Activated CD8-positive, alpha-beta memory T cell treated with anti-CD3 and anti-CD28 coated beads, Interleukin-2, amount 50 U/mL, for 1 hour (primary cell): Measurements from ENCODE around the gene ALG8.

Experiments
- DNase-seq: peaks from one replicate; pipeline ENCODE4 v3.0.0-alpha.2; 2020; ENCODE audit errors: extremely low read depth

Gene ALG8

DNA sequence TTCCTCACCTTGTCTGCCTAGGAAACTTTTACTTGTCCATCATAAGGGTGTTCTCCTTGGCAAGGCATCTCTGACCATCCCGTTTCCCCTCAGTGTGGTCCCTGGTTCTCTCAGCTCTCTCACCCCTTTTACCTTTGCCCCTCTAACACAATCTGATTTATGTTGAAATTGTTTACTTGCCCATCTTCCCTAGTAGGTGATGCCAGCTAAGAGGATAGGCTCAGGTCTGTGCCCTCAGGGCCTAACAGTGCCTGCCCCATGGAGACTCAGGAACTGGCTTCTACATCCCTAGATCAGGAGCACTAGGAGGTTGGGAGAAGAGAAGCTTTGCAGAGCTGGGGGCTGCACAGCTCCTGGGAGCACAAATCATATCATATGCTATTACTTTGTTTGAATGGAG is 21.1 kb upstream of the ALG8 start:
- DNase-seq = no peak

DNA sequence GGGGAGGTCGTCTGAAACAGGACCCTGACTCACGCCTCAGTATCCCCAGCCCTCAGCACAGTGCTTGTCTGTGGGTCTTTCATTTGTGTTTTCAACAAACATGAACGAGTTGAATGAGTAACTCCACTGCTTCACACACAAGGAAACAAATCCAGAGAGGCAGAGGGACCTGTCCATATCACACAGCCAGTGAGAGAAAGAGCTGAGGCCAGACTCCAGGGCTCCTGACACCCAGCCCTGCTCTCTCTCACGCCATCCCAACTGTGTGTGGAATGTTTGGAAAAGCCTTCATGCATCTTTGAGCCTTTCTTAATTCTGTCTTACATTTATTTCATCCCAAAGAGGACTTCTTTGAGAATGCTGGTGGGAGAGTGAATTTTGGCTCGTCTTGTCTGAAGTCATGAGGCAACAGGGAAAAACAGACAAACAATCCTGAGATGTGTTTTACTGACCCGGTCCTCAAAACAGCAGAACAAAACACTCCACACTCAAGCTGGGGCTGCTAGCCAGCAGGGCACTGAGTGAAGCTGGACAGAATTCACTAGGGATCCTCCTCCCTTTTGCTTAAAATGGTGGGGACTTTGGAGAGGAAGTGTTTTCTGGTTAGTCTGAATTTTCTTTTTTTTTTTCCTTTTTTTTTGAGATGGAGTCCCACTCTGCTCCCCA is 19.7 kb upstream of the ALG8 start:
- no peak for DNase-seq

DNA sequence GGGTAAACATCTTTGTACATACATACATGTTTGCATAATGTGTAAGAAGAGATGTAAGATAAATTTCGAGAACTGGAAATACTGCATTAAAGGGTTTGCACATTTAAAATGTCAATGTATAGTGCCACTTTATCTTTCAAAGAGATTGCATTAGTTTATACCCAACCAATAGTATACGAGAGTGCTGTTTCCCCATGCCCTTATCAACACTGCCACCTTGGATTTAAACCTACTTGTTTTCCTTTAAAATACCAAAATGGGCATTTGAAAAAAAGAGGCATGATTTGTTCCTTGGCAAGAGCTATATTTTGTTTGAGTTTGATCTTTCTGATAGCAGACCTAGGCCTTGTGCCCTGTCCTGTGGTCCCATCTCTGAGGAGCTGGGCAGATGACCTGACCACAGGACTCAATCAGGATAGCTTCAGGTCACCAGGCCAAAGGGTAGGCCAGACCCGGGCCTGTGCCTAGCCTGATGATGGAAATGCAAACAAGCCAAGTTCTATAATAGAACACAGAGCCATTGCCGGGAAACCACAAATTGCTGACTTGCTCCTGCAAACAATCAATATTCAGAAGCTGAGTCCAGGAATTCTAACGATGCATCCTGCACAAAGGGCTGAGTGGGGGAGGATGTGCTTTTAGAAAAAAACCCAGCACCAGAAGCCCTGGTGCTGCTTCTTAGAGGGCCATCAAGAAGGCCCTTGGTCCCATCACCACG is 16.9 kb upstream of the ALG8 start:
- no peak for DNase-seq

DNA sequence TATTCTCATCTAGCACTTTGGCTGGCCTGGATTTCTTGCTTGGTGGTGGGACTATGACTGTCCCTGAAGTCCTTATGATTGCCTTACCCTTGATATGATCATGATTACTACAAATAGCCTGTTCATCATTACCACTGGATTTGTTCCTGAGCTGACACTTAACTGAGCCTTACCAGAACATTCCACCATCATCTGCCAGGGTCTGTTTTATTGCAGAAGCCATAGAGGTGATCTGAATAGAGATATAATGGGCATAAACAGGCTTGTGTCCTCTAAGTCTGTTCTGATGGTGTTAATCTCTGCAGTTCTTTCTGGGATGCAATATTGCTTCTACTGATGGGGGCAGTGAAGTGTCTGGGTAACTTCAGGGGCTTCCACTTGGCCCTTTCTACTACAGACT is 12.4 kb upstream of the ALG8 start:
- no peak for DNase-seq

DNA sequence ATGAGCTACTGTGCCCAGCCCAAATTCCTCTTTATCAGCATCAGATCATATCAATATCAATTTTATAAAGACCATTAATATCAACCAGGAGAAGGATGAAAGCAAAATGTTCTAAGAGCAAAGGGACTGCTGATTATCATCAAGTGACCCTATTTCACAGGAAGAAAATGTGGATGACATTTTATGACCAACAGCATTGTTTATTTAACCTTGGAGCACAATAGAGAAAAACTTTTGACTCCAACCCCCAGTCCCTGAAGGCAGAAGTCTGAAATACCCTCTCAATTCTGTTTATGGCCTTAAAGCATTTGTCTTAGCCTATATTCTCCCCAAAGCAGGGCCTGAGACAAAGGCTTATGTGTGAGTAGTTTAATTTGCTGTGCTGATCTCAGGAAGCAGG is 11.3 kb upstream of the ALG8 start:
- no peak for DNase-seq

DNA sequence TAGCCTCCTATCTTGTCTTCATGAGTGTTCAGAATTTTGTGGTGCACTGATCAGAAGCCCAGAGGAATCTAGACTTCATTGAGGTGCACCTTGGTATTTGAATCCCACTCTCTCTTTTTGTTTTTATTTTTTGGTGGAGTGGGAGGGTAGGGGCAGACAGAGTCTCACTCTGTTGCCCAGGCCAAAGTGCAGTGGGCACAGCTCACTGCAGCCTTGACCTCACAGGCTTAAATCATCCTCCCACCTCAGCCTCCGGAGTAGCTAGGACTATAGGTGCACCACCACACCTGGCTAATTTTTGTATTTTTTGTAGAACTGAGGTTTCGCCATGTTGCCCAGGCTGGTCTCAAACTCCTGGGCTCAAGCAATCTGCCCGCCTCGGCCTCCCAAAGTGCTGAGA is 10.9 kb upstream of the ALG8 start:
- DNase-seq = no peak

DNA sequence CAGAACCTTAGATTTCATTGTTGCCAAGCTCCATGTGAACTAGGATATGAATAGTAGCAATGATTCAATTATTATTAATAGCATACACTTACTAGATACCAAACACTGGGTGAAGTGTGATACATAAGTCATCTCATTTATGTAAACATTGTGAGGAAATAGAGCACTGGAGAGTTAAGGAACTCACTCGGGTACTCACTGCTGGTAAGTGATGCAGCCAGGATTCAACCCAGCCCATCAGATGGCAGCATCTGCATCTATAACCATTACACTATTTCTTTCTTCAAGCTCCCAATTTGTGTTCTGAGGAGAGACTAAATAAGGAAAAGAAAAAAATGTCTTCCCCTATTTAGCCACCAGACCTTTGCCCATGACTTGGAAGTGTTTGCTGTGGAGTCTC is 10.2 kb upstream of the ALG8 start:
- DNase-seq = no peak

GRCh38 chr11:78147807-78148206 is 8.4 kb upstream of the ALG8 start:
- DNase-seq = no peak

DNA sequence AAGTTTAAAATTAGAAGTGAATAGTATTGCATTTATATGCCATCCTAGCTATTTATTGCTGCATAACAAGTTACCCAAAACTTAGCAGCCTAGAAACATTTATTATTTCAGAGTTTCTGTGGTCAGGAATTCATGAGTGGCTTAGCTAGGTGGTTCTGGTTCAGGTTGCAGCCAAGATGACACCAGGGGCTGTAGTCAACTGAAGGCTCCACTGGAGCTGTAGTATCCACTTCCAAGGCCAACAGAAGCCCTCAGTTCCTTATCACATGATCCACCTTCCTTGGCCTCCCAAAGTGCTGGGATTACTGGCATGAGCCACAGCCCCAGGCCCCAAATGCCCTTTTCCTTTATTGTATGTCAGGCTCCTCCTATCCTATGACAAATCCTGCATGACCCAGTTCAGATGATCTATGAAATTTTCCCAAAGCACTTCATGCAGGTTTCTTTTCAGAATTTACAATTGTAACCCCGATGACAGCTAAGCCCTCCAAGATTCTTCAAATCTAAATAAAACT is 6.1 kb upstream of the ALG8 start:
- no peak for DNase-seq

DNA sequence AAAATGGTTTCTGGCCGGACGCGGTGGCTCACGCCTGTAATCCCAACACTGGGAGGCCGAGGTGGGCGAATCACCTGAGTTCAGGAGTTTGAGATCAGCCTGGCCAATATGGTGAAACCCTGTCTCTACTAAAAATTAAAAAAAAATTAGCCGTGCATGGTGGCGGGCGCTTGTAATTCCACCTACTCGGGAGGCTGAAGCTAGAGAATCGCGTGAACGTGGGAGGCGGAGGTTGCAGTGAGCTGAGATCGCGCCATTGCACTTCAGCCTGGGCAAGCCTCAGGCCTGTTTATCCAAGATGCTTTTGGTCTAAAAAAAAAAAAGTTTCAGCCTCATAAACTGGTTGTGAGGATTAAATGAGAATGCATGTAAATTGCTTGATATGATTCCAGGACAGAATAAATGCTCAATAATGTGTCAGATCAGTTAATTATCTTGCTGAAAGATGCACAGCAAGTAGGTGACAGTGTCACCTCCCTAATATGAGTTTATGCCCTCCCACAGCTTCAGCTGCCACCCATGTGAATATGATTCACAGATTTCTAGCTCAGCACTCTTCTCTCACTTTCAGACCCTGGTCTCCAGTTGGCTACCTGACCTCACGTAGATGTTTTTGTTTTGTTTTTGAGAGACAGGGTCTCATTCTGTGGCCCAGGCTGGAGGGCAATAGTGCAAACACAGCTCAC is 1.1 kb upstream of the ALG8 start:
- no peak for DNase-seq

DNA sequence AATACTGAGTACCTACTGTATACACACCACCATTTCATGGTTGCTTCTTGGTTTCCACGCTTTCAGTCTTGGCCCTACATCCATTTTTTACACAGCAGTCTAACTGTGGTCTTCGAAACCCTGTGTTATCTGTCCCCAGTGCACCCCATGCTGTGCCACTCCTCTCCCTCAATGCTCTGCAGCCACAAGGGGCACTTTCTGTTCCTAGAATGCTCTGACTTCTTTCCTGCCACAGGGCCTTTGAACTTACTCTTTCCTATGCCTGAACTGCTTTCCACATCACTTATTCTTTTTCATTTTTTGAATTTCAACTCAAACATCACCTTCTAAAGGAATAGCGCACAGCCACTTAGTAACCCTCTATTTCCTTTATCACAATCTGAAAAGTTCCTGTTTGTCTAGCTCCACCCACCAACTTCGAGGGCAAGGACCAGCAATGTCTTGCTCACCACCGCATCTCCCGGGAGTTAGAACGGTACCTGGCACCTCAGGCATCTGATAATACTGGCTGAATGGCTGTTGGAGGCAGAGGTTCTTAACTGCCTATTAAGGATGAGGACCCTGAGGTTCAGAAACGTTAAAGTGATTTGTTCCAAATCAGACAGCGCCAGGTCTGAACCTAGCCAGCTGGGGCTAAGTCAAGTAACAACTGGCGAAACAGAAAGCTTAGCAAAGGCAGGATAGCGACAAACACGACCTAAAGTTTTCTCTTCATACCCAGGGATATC is 568 bp downstream of the ALG8 start:
- DNase-seq = no peak

DNA sequence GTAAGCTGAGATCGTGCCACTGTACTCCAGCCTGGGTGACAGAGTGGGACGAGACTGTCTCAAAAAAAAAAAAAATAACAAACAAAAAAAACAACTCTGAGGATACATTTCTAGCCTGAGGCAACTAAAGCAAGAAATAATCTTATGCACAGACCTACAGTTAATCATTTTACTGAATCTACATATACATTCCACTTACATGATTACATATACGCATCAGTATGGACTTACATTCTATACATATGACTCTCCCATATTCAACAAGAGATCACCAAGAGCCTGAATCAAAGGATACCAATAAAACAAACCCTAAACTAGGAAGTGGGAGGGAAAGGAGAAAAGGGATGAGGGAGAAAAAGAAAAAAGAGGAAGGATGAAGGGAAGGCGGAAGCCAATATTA is 1.1 kb downstream of the ALG8 start:
- no peak for DNase-seq

DNA sequence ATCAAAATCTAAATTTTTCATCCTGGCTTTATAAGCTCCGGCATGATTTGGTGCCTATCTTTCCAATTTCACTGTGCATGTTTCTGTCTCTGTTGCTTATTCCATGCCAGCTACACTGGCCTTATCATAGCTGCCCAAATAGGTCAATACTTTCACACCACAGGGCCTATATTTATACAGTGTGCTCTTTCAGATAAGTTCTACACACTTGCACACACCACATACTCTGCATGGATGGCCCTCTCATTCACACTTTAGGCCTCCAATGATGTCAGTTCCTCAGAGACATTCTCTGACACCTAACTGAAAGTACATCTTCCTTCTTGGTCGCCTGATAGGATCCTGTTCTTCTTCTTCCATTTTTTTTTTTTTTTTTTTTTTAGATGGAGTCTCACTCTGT is 7.0 kb downstream of the ALG8 start:
- no peak for DNase-seq

- no peak for DNase-seq
Observed at GRCh38 chr11:78131956-78132355, 7.5 kb downstream of the ALG8 start.

DNA sequence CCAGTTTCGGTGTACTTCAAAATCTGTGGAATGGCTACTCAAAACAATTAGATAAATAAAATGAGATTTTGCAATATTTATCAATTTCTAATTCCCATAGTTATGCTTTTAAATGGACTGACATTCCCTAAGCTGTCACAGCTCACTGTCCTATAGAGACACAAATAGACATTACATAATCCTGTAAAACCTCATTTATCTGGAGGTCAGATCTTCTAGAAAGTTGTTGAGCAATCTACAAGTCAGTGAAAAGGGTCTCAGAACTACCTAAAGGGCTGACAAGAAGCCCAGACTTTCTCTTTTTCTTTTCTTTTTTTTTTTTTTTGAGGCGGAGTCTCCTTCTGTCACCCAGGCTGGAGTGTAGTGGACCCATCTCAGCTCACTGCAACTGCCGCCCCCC is 12.0 kb downstream of the ALG8 start:
- no peak for DNase-seq

DNA sequence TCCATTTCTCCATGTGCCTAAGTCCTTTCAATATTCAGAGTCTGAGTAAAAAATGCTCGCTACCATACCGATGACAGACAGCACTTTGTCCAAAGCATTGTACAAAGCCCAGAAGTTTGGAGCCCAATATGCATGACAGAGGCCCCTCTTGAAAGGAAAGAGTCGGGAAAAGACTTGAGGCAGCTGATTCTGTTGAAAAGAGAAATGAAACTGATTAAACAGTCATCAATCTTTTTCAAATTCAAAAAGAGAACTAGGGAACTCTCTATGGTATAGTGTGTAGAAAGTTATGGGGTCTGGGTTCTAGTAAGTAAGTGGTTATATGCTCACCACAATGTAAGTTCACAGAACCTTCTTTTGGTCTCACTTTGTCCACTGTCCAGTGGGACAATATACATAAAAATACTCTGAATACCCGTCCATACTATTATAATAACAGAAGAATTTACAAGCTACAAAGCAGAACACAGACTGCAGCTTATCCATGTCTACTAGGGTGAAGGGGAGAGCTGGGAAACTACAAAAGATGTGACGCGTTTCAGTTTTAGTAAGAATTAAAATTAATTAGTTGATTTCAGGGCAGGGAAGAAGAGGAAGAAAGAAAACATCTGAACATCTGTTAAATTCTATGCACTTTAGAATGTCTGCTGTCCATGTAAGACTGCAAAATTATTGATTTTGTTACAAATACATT is 26.7 kb downstream of the ALG8 start:
- no peak for DNase-seq

DNA sequence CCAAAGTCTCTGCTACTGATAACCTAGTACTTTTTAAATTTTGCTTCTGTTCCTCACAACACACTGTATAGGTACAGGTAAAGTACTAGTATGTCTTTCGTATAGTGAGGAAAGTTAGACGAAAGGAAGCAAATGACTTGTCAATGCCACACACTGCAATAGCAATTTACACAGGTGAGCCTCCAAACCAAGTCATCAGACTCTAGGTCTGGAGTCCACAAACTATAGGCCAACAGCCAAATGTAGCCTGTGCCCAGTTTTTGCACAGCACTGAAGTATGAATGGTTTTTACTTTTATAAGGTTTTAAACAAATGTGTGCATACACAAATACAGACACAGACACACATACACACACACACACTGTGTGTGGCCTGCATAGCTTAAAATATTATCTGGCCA is 28.1 kb downstream of the ALG8 start:
- no peak for DNase-seq

DNA sequence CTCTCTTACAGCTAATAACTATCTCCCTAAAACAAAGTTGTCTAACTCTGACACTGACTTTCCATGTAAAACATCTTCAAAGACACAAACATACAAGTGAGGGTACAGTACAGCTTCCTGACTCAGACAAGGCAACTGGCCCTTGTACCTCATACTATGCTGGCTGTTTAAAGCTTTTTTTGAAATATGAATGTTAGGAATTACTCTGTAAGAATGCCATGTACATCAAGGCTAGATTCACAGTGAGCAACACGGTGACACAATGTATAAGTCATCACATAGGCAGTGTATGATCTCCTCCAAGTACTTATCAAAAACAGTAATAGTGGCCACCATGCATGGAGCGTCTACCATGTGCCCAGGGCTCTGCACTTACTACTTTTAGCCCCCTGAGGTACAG is 28.6 kb downstream of the ALG8 start:
- DNase-seq = no peak

- DNase-seq = no peak
Observed at GRCh38 chr11:78110351-78110750, 29.1 kb downstream of the ALG8 start.

GRCh38 chr11:78109081-78110015 is 30.1 kb downstream of the ALG8 start:
- no peak for DNase-seq
